GM12801 (cell line): Measurements from ENCODE around the gene SIM2.

Source experiments
- TF ChIP-seq, protein P1 (sequence below): IDR thresholded peaks from one replicate; pipeline ENCODE4 v1.5.1; 2011; ENCODE audit warnings: control low read depth; ENCODE audit not compliant: insufficient read length; ENCODE audit errors: extremely low read depth

The SIM2 gene

GRCh38 chr21:36735724-36736320 is 36.9 kb downstream of the SIM2 start:
- TF ChIP-seq, protein P1, sequence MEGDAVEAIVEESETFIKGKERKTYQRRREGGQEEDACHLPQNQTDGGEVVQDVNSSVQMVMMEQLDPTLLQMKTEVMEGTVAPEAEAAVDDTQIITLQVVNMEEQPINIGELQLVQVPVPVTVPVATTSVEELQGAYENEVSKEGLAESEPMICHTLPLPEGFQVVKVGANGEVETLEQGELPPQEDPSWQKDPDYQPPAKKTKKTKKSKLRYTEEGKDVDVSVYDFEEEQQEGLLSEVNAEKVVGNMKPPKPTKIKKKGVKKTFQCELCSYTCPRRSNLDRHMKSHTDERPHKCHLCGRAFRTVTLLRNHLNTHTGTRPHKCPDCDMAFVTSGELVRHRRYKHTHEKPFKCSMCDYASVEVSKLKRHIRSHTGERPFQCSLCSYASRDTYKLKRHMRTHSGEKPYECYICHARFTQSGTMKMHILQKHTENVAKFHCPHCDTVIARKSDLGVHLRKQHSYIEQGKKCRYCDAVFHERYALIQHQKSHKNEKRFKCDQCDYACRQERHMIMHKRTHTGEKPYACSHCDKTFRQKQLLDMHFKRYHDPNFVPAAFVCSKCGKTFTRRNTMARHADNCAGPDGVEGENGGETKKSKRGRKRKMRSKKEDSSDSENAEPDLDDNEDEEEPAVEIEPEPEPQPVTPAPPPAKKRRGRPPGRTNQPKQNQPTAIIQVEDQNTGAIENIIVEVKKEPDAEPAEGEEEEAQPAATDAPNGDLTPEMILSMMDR: no peak

- TF ChIP-seq, protein P1: no peak
Measured at GRCh38 chr21:36738489-36739126, 39.7 kb downstream of the SIM2 start.

DNA sequence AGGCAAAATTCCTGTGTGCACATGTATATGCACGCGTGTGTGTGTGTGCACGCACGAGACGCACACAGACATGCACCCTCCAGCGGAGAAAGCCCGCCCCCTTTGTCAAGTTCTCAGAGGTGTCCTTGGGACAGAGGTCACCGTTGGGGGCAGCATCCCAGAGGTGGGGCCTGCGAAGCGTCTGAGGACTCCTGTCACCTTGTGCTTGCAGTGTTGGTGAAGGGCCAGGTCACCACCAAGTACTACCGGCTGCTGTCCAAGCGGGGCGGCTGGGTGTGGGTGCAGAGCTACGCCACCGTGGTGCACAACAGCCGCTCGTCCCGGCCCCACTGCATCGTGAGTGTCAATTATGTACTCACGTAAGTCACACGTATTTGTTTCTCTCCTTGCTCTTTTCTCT is 42.6 kb downstream of the SIM2 start:
- TF ChIP-seq, protein P1: no peak

GRCh38 chr21:36743008-36743407 is 44.1 kb downstream of the SIM2 start:
- TF ChIP-seq, protein P1: no peak

DNA sequence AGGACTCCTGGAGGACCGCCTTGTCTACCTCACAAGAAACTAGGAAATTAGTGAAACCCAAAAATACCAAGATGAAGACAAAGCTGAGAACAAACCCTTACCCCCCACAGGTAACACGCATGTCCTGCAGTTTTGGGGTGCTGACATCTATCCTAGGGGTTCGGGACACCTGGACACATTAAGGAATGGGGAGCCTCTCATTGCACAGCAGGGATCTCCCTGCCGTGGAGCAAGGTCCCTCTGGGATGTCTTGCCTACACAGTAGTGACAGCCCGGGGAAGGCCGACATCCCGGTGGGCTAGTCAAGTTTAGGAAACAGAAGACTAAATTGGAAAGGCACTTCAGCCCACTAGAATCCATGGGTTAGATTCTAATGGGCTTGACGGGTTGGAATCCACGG is 44.5 kb downstream of the SIM2 start:
- TF ChIP-seq, protein P1: no peak

GRCh38 chr21:36744190-36744559 is 45.3 kb downstream of the SIM2 start:
- TF ChIP-seq, protein P1: no peak

GRCh38 chr21:36744560-36745231 is 45.8 kb downstream of the SIM2 start:
- TF ChIP-seq, protein P1: no peak
